Endodermal cell (in vitro differentiated cells): ENCODE results near the gene FRMPD4. TPM values are rescaled to one million over a fixed set of nuclear protein-coding genes. Genes with fewer than 3 reads are reported as not detected.

Source experiments
- DNase-seq: peaks from one replicate; pipeline ENCODE4 v3.0.0-alpha.2; 2017
- H3K27ac ChIP-seq: 2 replicates; pipeline ENCODE4 v1.5.1; 2013; ENCODE audit warnings: mild to moderate bottlenecking, low read depth, low read length, moderate library complexity
- H3K27me3 ChIP-seq: 2 replicates; pipeline ENCODE4 v1.6.1; 2013; ENCODE audit warnings: mild to moderate bottlenecking, low read length, moderate library complexity; ENCODE audit not compliant: insufficient read depth, control insufficient read depth, poor library complexity, severe bottlenecking
- H3K36me3 ChIP-seq: 2 replicates; pipeline ENCODE4 v1.7.0; 2013; ENCODE audit warnings: mild to moderate bottlenecking, low read length, moderate library complexity; ENCODE audit not compliant: control insufficient read depth, insufficient read depth
- H3K4me1 ChIP-seq: one replicate; pipeline ENCODE4 v1.7.0; 2013; ENCODE audit warnings: low read length; ENCODE audit not compliant: control insufficient read depth, insufficient read depth
- H3K4me3 ChIP-seq: 2 replicates; pipeline ENCODE4 v1.5.1; 2013; ENCODE audit warnings: mild to moderate bottlenecking, low read length, moderate library complexity
- H3K9ac ChIP-seq: 2 replicates; pipeline ENCODE4 v1.6.1; 2013; ENCODE audit warnings: mild to moderate bottlenecking, low read length, moderate library complexity; ENCODE audit not compliant: poor library complexity, severe bottlenecking; ENCODE audit errors: extremely low read depth
- H3K9me3 ChIP-seq: 2 replicates; pipeline ENCODE4 v1.6.1; 2013; ENCODE audit warnings: mild to moderate bottlenecking, low read length, moderate library complexity; ENCODE audit not compliant: control insufficient read depth
- H3K27ac Mint-ChIP-seq: 2 replicates; pipeline ENCODE4 v1.8.0; 2020; ENCODE audit warnings: mixed read lengths
- H3K27me3 Mint-ChIP-seq: 2 replicates; pipeline ENCODE4 v1.8.0; 2021; ENCODE audit warnings: mild to moderate bottlenecking, mixed read lengths; ENCODE audit not compliant: insufficient read depth
- H3K36me3 Mint-ChIP-seq: 2 replicates; pipeline ENCODE4 v1.8.0; 2020; ENCODE audit warnings: low read depth, mixed read lengths
- H3K4me1 Mint-ChIP-seq: 2 replicates; pipeline ENCODE4 v1.8.0; 2020; ENCODE audit warnings: mixed read lengths
- H3K4me3 Mint-ChIP-seq: 2 replicates; pipeline ENCODE4 v1.8.0; 2020; ENCODE audit warnings: mild to moderate bottlenecking, moderate library complexity, mixed read lengths
- H3K9me3 Mint-ChIP-seq: 2 replicates; pipeline ENCODE4 v1.8.0; 2020; ENCODE audit warnings: mild to moderate bottlenecking, mixed read lengths
- WGBS, 2 experiments: methylation state at CpG; one replicate each; pipeline versions ENCODE4 v1.1.5 to v1.1.7; 2013; ENCODE audit warnings: missing lambda C conversion rate in 2 of 2, mixed read lengths in 1 of 2; ENCODE audit not compliant: insufficient coverage in 1 of 2, insufficient read length in 1 of 2; 5-methylcytosine and 5-hydroxymethylcytosine counted together
- total RNA-seq, 2 donors: library from RNA; stranded (reverse); fragmentation: NEBNext Ultra II Directional in 1 of 2; extraction: Animal tissue kit (Norgen Biotek cat#: 25700) in 1 of 2; gene quantifications; 2 replicates in 1 of 2; 3 replicates in 1 of 2; pipeline ENCODE4 v1.2.1, GENCODE V29; 2021
- TF ChIP-seq, protein P1 (sequence below): fragments of 200-600 bp; sonication (generic); conservative IDR thresholded peaks from 2 replicates; pipeline ENCODE4 v1.5.0; 2021; ENCODE audit warnings: antibody characterized with exemption, mild to moderate bottlenecking

FRMPD4 gene
- total RNA-seq, 2 donors from 2014 or later, result 0.09 to 0.81 TPM

GRCh38 chrX:12282991-12283390 lies 144.7 kb downstream of the FRMPD4 start:
- TF ChIP-seq, protein P1, sequence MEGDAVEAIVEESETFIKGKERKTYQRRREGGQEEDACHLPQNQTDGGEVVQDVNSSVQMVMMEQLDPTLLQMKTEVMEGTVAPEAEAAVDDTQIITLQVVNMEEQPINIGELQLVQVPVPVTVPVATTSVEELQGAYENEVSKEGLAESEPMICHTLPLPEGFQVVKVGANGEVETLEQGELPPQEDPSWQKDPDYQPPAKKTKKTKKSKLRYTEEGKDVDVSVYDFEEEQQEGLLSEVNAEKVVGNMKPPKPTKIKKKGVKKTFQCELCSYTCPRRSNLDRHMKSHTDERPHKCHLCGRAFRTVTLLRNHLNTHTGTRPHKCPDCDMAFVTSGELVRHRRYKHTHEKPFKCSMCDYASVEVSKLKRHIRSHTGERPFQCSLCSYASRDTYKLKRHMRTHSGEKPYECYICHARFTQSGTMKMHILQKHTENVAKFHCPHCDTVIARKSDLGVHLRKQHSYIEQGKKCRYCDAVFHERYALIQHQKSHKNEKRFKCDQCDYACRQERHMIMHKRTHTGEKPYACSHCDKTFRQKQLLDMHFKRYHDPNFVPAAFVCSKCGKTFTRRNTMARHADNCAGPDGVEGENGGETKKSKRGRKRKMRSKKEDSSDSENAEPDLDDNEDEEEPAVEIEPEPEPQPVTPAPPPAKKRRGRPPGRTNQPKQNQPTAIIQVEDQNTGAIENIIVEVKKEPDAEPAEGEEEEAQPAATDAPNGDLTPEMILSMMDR, result no peak
- Histone ChIP-seq H3K9ac (no peak overlapping the region), H3K36me3 (no peaks in the 10 kb centered on the region), H3K9me3 (no peaks in the 10 kb centered on the region), H3K27me3 (no peaks in the 10 kb centered on the region), H3K27ac (no peak overlapping the region), H3K4me1 (no peaks in the 10 kb centered on the region), H3K4me3 (no peak overlapping the region)
- Mint-ChIP-seq H3K4me3 (no peak overlapping the region), H3K27ac (no peak overlapping the region), H3K36me3 (no peaks in the 10 kb centered on the region), H3K9me3 (peaks cover 4% of the 10 kb centered on the region), H3K4me1 (peaks cover 8% of the 10 kb centered on the region), H3K27me3 (no peaks in the 10 kb centered on the region)
- WGBS, 2 experiments, result 90% methylated on average over 2 of the region's 2 CpGs; no CpG with 5 or more reads in 1 of the 2 experiments
- DNase-seq, result no peak

DNA sequence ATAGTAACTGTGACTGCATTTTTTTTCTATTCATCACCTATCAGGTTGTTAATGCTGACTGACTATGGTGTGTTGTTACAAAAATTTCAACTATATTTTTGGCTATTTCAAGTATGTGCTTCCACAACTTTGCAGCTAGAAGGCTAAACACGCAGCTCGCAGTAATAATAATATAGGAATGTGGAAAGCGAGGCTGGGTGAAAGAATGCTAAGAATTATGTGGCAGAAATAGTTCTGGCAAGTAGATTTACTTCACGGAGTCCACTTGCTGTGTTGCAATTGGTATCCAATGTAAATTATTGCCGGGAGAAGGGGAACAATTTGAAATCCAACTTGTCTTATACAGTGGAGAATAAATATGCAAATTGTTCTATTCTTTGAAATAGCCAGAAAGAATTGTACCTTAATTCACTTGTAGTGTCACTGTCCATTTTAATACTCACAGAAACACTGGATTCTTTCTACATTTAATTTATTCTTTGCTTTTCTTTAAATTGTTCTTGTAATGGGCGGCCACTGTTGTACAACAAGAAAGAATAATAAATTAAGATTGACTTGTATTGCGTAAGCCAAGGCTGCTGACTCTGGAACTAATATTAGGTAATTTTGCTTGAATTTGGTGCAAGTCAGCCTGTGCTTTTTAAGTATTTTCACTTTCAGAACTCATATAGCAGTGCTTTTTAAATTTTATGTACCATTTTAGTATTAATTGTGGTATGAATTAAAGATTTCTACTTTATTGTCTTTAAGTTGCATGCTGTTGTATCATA lies 154.9 kb downstream of the FRMPD4 start:
- Mint-ChIP-seq H3K27ac (no peak overlapping the region), H3K4me1 (peaks cover 6% of the 10 kb centered on the region), H3K9me3 (peaks cover 4% of the 10 kb centered on the region), H3K4me3 (no peak overlapping the region), H3K36me3 (no peaks in the 10 kb centered on the region), H3K27me3 (no peaks in the 10 kb centered on the region)
- H3K4me1 ChIP-seq, result no peaks in the 10 kb centered on the region
- DNase-seq, result no peak
- H3K36me3 ChIP-seq, result no peaks in the 10 kb centered on the region
- no peak overlapping the region for H3K9ac ChIP-seq
- TF ChIP-seq, protein P1, result no peak
- H3K27ac ChIP-seq, result no peak overlapping the region
- no peaks in the 10 kb centered on the region for H3K27me3 ChIP-seq
- WGBS, 2 experiments, result 89 to 95% methylated on average over 3 to 7 of the region's 7 CpGs
- H3K4me3 ChIP-seq, result no peak overlapping the region
- no peaks in the 10 kb centered on the region for H3K9me3 ChIP-seq

GRCh38 chrX:12297353-12297752 lies 159.1 kb downstream of the FRMPD4 start:
- no peak overlapping the region for H3K4me3 Mint-ChIP-seq
- H3K27me3 ChIP-seq, result no peaks in the 10 kb centered on the region
- no peak overlapping the region for H3K27ac ChIP-seq
- no peaks in the 10 kb centered on the region for H3K4me1 ChIP-seq
- H3K4me3 ChIP-seq, result no peak overlapping the region
- H3K27me3 Mint-ChIP-seq, result no peaks in the 10 kb centered on the region
- H3K36me3 ChIP-seq, result no peaks in the 10 kb centered on the region
- H3K9me3 ChIP-seq, result no peaks in the 10 kb centered on the region
- H3K36me3 Mint-ChIP-seq, result no peaks in the 10 kb centered on the region
- H3K9me3 Mint-ChIP-seq, result peaks cover 4% of the 10 kb centered on the region
- H3K9ac ChIP-seq, result no peak overlapping the region
- no peak for DNase-seq
- 92 to 100% methylated on average over 2 to 4 of the region's 4 CpGs for WGBS, 2 experiments
- H3K4me1 Mint-ChIP-seq, result no peaks in the 10 kb centered on the region
- H3K27ac Mint-ChIP-seq, result no peak overlapping the region
- TF ChIP-seq, protein P1, result no peak
